Osteocyte (in vitro differentiated cells): ENCODE measurements around the gene NCK2. TPM values are rescaled to one million over a fixed set of nuclear protein-coding genes. Genes with fewer than 3 reads are reported as not detected.

Experiments used
- DNase-seq: peaks from one replicate; pipeline ENCODE4 v3.0.0; 2021; ENCODE audit warnings: mixed read lengths; ENCODE audit not compliant: unreplicated experiment; ENCODE audit errors: extremely low spot score
- H3K27ac Mint-ChIP-seq: one replicate; pipeline ENCODE4 v1.8.0; 2021; ENCODE audit warnings: mild to moderate bottlenecking, mixed read lengths; ENCODE audit not compliant: unreplicated experiment
- H3K27me3 Mint-ChIP-seq: one replicate; pipeline ENCODE4 v1.8.0; 2021; ENCODE audit warnings: mixed read lengths; ENCODE audit not compliant: unreplicated experiment
- H3K36me3 Mint-ChIP-seq: one replicate; pipeline ENCODE4 v1.8.0; 2021; ENCODE audit warnings: mixed read lengths; ENCODE audit not compliant: unreplicated experiment
- H3K4me1 Mint-ChIP-seq: one replicate; pipeline ENCODE4 v1.8.0; 2021; ENCODE audit warnings: mixed read lengths; ENCODE audit not compliant: unreplicated experiment
- H3K4me3 Mint-ChIP-seq: one replicate; pipeline ENCODE4 v1.8.0; 2021; ENCODE audit warnings: mild to moderate bottlenecking, moderate library complexity, mixed read lengths; ENCODE audit not compliant: unreplicated experiment
- H3K9me3 Mint-ChIP-seq: one replicate; pipeline ENCODE4 v1.8.0; 2021; ENCODE audit warnings: mixed read lengths; ENCODE audit not compliant: unreplicated experiment
- CTCF ChIP-seq: fragments of 200-600 bp; sonication (generic); IDR thresholded peaks from 2 replicates; pipeline ENCODE4 v1.5.0; 2021; ENCODE audit warnings: antibody characterized with exemption, mild to moderate bottlenecking, moderate library complexity
- total RNA-seq: library from RNA; stranded (reverse); gene quantifications from 2 replicates; pipeline ENCODE4 v1.2.1, GENCODE V29; 2021

Gene NCK2
- total RNA-seq, 1 donor from 2014 or later = 39.5 TPM

DNA sequence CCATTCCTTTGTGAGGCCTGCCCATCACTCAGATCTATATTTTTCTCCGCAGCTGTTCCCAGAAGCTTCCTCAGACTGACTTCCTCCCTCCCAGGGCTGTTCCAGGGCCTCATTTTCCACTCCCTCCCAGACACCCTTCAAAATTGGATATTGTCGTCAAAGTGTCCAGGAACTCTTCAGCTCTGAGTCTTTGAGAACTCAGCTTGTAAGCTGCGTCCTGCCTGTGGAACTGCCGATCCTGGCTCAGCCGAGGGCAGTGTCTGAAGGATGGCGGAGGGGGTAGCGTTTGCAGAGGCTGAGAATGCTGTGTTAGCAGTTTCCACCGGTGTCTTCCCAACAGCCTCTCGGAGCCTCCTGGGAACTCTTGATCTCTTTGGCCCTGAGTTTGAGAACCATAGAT lies 27.1 kb downstream of the NCK2 start:
- H3K4me3 Mint-ChIP-seq = peak overlapping the region; percentile 14
- TF ChIP-seq CTCF = no peak
- H3K4me1 Mint-ChIP-seq = peaks cover 43% of the 10 kb centered on the region
- no peaks in the 10 kb centered on the region for H3K9me3 Mint-ChIP-seq
- no peaks in the 10 kb centered on the region for H3K27me3 Mint-ChIP-seq
- peaks cover 9% of the 10 kb centered on the region for H3K36me3 Mint-ChIP-seq
- H3K27ac Mint-ChIP-seq = peak overlapping the region; percentile 75
- DNase-seq = no peak

- Mint-ChIP-seq H3K27ac (peak overlapping the region; percentile 75), H3K9me3 (no peaks in the 10 kb centered on the region), H3K4me3 (no peak overlapping the region), H3K27me3 (no peaks in the 10 kb centered on the region), H3K36me3 (peaks cover 4% of the 10 kb centered on the region), H3K4me1 (peaks cover 43% of the 10 kb centered on the region)
- DNase-seq = no peak
- TF ChIP-seq CTCF = no peak
Measured at GRCh38 chr2:105772362-105772761, 27.6 kb downstream of the NCK2 start.

DNA sequence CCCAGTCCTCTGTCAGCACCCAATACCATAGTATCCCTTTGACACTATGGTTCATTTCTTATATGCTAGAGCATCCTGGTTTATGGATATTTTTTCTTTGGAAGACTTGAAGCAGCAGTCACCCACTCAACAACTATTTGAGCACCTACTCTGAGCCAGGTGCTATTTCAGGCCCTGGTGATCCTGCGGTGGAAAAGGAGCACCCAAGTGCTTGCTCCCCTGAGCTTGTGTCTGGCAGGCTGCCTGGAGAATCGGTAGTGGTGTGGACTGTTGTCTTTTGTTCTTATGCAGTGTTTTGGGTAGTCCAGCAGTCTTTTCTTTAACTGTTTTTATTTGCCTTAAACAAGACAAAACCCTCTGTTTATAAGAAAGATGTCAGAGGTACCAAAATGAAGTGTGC lies 28.9 kb downstream of the NCK2 start:
- DNase-seq = no peak
- Mint-ChIP-seq H3K27me3 (no peaks in the 10 kb centered on the region), H3K4me1 (peaks cover 49% of the 10 kb centered on the region), H3K36me3 (peaks cover 2% of the 10 kb centered on the region), H3K27ac (no peak overlapping the region), H3K9me3 (no peaks in the 10 kb centered on the region), H3K4me3 (no peak overlapping the region)
- no peak for TF ChIP-seq CTCF

- Mint-ChIP-seq H3K27ac (no peak overlapping the region), H3K36me3 (peaks cover 2% of the 10 kb centered on the region), H3K9me3 (no peaks in the 10 kb centered on the region), H3K27me3 (no peaks in the 10 kb centered on the region), H3K4me3 (no peak overlapping the region), H3K4me1 (peaks cover 46% of the 10 kb centered on the region)
- TF ChIP-seq CTCF = no peak
- DNase-seq = no peak
Measured at GRCh38 chr2:105774781-105775337, 30.1 kb downstream of the NCK2 start.

GRCh38 chr2:105775809-105776559 lies 31.3 kb downstream of the NCK2 start:
- H3K4me1 Mint-ChIP-seq = peaks cover 43% of the 10 kb centered on the region
- no peak for DNase-seq
- H3K27me3 Mint-ChIP-seq = no peaks in the 10 kb centered on the region
- no peak overlapping the region for H3K27ac Mint-ChIP-seq
- H3K4me3 Mint-ChIP-seq = no peak overlapping the region
- no peak for TF ChIP-seq CTCF
- H3K9me3 Mint-ChIP-seq = no peaks in the 10 kb centered on the region
- H3K36me3 Mint-ChIP-seq = peaks cover 2% of the 10 kb centered on the region
